ENCODE measurements around the gene FLNB.

The FLNB gene

DNA sequence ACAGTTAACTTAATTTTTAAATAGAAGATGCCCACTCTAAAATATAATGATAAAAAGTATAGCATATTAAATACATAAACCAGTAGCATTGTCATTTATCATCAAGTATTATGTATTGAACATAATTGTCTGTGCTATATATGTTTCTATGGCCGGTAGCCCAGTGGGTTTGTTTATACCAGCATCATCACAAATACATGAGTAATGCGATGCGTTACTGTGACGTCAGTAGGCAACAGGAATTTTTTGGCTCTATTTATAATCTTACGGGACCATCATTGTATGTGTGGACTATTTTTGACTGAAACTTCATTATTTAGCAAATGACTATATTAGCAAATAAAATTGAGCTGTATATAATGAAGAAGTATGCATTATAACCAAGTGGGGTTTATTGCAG lies 82.1 kb downstream of the FLNB start:
- H3K4me3 ChIP-seq, result no peak overlapping the region
- no peak overlapping the region for H3K27ac ChIP-seq

DNA sequence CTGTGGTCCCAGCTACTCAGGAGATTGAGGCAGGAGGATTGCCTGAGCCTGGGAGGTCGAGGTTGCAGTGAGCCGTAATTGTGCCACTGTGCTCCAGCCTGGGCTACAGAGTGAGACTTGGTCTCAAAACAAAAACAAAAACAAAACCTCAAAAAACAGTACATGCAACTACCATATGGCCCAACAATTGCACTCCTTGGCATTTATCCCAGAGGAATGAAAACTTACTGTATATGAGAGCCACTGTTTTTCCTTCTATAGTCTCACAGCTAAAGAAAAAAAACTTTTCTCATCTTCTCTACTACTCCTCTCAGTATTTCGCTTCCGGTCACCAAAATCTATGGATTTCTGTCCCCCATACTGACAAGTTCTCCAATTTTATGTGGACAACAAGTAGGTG lies 84.3 kb downstream of the FLNB start:
- Histone ChIP-seq H3K27ac (no peak overlapping the region), H3K4me3 (no peak overlapping the region)

DNA sequence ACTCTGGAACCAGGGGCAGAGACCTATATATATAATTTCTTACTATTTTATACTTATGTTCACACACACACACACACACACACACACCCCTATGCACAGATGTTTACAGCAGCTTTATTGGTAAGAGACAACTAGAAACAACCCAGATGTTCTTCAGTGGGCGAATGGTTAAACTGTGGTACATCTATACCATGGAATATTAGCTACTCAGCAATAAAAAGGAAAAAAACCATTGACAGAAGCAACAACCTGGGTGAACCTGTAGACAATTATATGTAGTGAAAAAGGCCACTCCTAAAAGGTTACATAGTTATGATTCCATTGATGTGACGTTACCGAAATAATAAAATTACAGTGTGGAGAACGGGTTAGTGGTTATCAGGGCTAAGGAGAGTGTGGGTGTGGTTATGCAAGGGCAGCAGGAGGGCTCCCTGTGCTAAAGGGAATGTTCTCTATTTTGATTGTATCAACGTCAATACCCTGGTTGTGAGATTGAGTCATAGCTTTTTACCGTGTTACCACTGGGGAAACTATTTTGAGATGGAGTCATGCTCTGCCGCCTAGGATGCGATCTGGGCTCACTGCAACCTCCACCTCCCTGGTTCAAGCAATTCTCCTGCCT lies 85.5 kb downstream of the FLNB start:
- Histone ChIP-seq H3K4me3 (no peak overlapping the region), H3K27ac (no peak overlapping the region)

DNA sequence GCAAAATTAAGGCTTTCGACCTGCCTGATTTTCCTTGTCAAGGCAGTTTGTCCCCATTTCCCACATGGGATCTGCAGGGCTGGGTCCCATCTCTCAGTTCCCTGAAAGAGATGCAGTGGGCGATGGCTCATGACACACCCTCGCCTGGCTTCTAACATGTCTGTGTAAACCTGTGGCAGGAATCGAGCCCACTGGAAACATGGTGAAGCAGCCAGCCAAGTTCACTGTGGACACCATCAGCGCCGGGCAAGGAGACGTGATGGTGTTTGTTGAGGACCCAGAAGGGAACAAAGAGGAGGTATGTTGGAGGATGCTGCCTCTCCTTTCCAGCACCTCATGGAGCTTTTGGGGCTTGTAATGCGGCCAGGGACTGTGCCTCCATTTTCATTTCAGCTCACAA lies 86.4 kb downstream of the FLNB start:
- H3K27ac ChIP-seq, result no peak overlapping the region
- H3K4me3 ChIP-seq, result no peak overlapping the region

DNA sequence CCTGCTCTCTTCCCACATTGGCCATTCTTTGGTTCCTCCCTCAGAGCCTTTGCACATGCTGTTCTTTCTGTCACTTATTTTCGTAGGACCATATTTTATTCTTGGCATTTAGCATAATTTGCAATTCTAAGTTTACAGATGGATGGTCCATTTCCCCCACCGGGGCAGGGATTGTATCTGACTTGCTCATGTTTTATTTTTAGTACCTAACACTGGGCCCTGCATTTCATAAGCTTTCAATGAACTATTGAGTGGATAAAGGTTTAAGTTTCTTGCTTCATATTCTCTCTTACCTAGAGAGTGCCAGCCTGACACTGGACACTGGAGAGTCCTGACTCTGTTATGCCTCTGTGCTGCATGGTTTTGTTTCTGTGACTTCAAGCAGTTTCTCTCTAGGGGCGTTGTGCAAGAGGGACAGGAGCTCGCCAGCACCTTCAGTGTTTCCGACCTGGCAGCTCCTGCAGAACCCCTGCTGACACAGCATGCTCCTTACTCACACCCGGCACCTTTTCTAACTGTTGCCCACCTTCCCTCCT lies 87.4 kb downstream of the FLNB start:
- no peak overlapping the region for H3K27ac ChIP-seq
- no peak overlapping the region for H3K4me3 ChIP-seq

DNA sequence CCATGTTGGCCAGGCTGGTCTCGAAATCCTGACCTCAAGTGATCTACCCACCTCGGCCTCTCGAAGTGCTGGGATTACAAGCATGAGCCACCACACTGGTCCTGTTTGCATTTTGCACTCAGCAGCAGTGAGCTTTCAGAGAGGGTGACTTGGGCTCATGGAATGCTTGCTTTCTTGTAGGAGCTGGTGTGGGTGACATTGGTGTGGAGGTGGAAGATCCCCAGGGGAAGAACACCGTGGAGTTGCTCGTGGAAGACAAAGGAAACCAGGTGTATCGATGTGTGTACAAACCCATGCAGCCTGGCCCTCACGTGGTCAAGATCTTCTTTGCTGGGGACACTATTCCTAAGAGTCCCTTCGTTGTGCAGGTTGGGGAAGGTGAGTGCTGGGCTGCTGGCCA lies 90.3 kb downstream of the FLNB start:
- Histone ChIP-seq H3K27ac (peak overlapping the region in 2 of 21 experiments; percentile 51 to 59), H3K4me3 (no peak overlapping the region)

DNA sequence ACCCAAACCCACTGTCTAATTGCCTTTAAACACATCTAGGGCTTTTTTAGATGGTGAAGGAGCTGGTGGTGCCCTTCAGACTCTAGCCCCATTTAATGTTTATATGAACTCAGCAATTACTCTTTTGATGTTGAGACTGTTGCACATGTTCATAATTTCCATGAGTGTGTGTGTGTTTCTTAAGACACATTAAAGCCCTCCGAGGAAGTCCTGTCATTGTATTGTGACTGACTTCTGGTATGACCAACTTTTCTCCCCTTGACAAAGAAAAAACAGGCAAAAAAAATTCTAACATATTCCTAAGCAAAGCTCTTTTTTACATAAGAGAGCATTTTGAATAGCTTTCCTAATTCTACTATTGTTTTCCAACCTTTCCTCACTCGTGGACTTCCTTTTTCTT lies 91.6 kb downstream of the FLNB start:
- Histone ChIP-seq H3K4me3 (no peak overlapping the region), H3K27ac (peak overlapping the region in 5 of 21 experiments; percentile 12 to 59 (median 38))

DNA sequence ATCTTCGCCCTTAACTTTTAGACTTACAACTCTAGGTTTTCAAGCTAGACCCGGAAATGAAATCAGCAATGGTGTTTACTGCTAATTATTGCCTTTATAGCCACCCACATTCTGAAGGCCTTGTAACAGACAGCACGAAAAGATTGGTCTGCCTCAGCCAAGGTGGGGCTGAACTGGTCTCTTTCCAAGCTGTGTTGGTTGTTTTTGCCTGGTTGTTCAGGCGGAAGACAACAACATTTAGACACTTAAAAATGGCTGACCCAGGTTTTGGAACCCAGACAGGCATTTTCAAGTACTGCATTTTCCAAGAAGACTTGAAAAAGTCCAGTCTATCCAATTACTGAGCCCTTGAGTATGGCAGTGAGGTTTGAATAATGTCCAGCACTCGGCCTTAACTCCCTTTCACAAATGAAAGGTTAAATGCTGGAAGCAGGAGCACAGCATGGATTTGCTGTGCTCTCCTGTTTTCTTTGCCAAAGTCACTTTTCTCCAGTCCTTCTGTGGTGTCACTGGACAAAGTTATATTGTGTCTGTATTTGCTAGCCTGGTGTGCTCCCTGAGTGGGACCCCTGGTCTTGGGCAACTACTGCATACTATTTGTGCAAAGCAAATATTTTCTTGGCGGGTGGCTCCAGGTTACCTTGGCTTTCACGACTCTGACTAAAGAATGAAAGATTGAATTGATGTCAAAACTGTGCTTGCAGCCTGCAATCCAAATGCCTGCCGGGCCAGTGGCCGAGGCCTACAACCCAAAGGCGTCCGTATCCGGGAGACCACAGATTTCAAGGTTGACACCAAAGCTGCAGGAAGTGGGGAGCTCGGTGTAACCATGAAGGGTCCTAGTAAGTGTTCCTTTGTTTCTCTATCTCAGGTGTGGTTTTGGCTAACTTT lies 93.5 kb downstream of the FLNB start:
- Histone ChIP-seq H3K4me3 (no peak overlapping the region), H3K27ac (peak overlapping the region in 15 of 21 experiments; percentile 2 to 83 (median 61))

DNA sequence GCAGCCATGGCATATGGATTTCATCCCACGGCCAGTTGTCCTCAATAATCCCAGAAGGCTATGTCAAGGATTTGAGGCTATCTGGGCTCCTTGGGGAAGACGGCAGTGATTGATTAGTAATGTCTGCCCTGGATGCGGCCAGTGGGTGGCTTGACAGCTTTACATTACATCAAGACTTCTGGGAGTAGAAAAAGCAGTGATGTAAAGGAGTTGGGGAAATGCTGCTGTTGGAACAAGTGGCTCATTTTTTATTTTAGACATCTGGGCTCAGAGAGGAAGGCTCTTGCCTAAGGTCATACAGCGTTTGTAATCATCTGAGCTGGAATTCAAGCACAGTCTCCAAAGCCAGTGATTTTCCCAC lies 94.1 kb downstream of the FLNB start:
- Histone ChIP-seq H3K4me3 (no peak overlapping the region), H3K27ac (peak overlapping the region in 18 of 21 experiments; percentile 2 to 83 (median 58))

DNA sequence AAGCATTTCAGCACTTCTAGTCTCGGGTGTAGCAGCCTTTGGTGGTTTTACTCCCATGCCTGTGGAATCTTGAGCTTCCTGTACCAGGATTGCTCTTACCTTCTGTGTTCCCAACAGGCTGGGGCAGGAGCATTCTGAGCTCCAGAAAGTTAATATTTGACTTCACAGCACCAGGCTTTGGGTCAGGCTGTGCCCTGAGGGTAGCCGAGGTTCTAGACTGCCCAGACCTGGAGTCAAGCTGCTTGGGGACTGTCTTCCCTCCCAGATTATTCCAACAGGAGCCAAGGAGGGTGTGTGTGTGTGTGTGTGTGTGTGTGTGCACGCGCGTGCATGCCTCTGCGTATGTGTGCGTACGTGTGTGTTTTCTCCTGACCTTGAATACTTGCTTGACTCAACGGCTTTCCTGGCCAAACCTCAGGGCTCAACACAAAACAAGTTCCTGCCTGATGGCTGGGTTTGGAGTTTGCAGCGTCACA lies 94.8 kb downstream of the FLNB start:
- no peak overlapping the region for H3K4me3 ChIP-seq
- H3K27ac ChIP-seq, result peak overlapping the region in 19 of 21 experiments; percentile 18 to 83 (median 70)

DNA sequence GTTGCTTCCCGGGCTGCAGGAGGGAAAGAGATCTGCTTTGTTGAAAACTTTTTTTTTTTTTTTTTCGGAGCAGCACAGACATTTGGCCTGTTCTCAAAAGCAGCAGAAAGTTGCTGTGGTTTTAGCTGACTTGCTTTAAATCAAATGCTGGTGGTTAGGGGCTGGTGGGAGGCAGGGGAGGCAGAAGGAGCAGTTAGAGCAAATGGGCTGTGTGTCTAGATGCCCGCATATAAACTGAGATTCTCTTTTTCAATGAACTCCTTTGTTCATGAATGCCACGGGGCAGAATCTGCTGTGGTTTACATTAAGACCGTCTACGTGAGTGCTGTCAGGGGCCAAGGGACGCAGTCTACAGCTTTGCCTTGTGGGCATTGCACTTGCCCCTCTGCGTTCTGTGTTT lies 95.9 kb downstream of the FLNB start:
- no peak overlapping the region for H3K4me3 ChIP-seq
- H3K27ac ChIP-seq, result peak overlapping the region in 17 of 21 experiments; percentile 7 to 86 (median 70)

DNA sequence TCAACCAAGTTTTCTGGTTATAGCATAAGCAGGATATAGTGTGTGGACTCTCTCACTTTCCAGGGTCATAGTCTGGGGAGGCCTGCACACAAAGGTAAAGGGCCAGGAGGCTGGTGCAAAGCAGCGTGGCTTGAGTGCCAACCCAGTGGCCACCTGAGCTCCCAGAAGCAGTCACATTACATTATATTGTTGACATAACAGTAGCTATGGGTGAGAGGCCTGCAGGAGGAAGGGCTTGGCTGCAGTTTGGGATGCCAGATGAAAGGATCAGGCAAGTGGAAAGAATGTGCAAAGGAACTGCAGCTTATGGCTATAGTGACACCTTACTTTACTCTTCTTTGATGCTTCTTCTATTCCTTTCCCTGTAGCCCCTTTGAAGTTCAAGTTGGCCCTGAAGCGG lies 96.5 kb downstream of the FLNB start:
- Histone ChIP-seq H3K4me3 (no peak overlapping the region), H3K27ac (peak overlapping the region in 11 of 21 experiments; percentile 8 to 83 (median 70))

DNA sequence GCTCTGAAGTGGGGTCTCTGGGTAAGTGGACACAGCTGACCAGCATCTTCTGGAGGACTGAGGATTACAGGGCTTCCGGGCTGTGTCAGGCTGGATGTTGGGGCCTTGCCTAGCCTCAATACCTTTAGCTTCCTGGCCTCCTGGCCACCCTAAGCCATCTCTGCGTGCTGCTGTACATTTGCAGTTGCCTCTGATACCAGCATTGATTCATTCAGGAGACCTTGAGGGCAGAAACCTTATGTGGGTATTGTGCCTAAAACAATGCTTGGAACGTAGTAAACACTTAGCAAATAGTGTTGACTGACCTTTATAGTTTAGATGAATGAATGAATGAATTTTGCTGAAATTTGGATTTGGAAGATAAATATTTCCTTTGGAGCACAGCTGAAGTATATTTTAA lies 97.0 kb downstream of the FLNB start:
- peak overlapping the region in 5 of 21 experiments; percentile 8 to 83 (median 70) for H3K27ac ChIP-seq
- H3K4me3 ChIP-seq, result no peak overlapping the region

DNA sequence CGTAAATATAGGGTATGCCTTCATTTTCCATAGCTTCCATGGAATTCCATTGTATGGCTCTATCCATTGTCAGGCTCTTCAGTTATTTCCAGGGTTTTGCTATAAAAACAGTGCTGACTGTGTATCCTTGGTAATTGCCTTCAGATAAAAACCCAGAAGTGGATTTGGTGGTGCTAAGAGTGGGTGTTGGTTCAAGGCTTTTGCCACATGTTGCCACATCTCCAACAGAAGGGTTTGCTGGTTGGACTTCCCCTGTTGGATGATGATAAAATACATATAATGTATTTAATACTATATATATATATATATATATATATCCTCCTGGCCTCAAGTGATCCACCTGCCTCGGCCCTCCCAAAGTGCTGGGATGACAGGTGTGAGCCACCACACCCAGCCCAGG lies 97.8 kb downstream of the FLNB start:
- H3K4me3 ChIP-seq, result no peak overlapping the region
- no peak overlapping the region for H3K27ac ChIP-seq

DNA sequence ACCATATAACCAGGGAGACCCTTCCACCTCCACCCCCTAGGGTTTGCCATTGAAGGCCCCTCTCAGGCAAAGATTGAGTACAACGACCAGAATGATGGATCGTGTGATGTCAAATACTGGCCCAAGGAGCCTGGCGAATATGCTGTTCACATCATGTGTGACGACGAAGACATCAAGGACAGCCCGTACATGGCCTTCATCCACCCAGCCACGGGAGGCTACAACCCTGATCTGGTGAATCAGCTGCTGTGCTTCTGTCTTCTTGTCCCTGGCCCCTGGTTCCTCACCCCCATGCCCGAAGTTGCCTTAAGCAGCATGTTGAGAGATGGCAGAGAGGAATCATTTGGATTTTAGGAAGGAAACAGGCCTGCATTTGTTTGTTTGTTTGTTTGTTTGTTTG lies 98.4 kb downstream of the FLNB start:
- no peak overlapping the region for H3K4me3 ChIP-seq
- no peak overlapping the region for H3K27ac ChIP-seq

DNA sequence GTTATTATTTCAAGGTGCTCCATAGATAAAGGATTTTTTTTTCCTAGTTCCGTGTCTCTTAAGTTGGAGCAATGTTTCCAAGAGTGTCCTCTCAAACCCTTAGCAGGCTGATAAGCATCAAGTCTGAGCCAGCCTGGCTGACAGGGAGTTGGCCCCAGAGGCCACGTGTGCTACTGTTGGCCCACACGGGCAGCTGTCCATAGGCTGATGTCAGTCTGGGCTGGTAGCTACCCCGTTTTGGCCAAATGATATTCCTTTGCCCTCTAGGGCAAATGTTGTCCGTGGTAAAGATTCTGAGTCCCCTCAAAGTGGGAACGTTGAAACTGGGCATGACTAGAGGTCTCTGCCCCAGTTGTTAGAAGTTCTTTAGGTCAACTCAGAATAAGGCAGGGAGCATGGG lies 99.4 kb downstream of the FLNB start:
- Histone ChIP-seq H3K27ac (peak overlapping the region in 1 of 21 experiments; percentile 43), H3K4me3 (no peak overlapping the region)

DNA sequence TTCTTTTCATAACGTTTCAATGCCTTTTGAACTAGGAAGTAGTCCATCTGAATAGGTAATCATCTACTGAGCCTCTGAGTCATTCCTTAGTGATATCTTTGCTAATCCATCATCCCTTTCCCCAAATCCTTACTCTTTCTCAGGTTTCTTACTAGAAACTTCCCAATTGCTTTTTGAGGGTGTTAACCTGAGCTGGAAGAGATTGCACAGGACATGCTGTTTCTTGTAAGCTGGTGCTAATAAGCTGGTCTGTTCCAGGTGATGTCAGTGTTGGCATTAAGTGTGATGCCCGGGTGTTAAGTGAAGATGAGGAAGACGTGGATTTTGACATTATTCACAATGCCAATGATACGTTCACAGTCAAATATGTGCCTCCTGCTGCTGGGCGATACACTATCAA lies 101.5 kb downstream of the FLNB start:
- H3K27ac ChIP-seq, result peak overlapping the region in 7 of 21 experiments; percentile 13 to 54 (median 31)
- H3K4me3 ChIP-seq, result no peak overlapping the region

DNA sequence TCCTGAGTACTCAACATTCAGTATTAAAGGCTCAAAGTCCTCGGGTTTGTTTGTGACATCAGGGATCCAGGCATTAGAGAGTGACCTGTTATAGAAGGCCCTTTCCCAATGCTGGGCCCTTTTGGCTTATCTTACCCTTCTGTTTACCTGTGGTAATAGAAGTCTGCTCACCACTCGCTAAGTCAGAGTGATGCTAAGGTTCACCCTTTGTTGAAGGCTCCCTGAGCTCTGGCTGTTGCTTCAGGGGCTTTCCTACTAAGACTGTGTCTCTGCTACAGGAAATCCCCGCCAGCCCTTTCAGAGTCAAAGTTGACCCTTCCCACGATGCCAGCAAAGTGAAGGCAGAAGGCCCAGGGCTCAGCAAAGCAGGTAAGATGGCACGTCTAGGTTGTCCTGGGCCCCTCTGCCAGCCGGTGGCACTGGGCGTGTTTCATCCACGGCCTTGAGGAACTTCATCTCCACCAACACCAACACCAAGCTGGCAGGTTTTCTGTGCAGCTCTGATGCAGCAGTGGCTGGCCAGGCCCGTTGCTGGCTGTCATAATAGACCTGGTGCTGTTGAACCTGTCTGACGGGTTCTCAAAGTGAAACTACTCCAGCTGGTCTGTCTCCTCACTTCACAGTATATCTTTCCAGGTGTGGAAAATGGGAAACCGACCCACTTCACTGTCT lies 103.4 kb downstream of the FLNB start:
- Histone ChIP-seq H3K4me3 (peak overlapping the region in 1 of 7 experiments; percentile 7), H3K27ac (peak overlapping the region in 19 of 21 experiments; percentile 31 to 81 (median 67))

DNA sequence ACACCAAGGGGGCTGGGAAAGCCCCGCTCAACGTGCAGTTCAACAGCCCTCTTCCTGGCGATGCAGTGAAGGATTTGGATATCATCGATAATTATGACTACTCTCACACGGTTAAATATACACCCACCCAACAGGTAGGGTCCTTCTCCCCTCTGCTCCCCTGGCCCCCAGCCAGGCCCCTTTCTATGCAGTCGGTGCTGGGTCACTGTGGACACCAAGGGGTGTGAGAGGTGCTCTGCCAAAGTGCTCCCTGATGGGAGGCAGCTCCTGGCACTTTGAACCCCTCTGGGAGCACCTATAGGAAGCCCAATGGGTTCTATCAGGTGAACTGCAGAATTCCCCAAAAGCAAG lies 103.9 kb downstream of the FLNB start:
- Histone ChIP-seq H3K27ac (peak overlapping the region in 18 of 21 experiments; percentile 31 to 81 (median 68)), H3K4me3 (peak overlapping the region in 1 of 7 experiments; percentile 7)

DNA sequence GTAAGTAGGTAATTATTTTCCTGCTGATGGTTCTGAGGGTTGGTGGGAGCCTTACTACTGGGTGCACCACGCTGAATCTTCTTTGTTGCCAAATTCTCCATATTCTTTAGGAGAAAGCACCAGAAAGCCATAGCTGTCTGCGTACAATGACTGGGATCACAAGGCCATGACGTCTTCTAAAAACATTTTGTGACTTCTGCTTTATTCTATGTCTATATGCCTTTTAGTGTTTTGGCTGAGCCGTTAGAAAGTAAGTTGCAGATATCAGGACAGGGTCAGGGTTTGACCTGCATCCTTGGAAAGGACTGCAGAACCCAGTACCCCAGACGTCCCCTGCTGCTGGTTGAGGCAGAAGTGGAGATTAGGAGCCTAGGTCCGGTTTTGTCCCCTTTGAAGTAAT lies 107.0 kb downstream of the FLNB start:
- peak overlapping the region in 2 of 21 experiments; percentile 55 to 74 for H3K27ac ChIP-seq
- no peak overlapping the region for H3K4me3 ChIP-seq

Measured in skin epidermis (tissue), 12 donors.